ENCODE results near the gene DPF3. TPM values are rescaled to one million over a fixed set of nuclear protein-coding genes. Genes with fewer than 3 reads are reported as not detected.

DPF3 gene
- total RNA-seq, 2 experiments from 2014 or later, result 10.3 to 10.7 TPM

DNA sequence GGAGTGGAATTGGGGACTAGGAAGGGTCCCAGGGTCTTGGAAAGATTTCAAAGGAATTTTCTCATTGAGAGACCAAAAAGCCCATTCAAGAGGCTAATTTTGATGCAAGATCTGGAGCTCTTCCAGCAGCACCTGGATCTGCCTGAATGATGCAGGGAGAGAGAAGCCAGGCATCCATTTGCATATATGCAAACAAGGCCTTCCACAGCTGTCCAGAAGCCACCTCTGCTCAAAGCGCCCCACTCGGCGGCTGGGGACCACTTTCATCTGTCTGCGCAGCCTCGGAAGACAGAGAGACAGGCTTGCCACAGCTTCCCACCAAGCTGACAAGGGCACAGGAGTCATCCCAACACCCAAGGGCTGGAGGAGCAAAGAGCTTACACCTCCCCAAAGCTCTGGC lies 295.6 kb downstream of the DPF3 start:
- no peak overlapping the region for H3K27ac Mint-ChIP-seq
- DNase-seq, result no peak
- CTCF ChIA-PET, result interaction anchor here (1.2 to 1.4 kb wide), 2 partner anchors 81 to 84 kb away, joined by 4 read pairs; no protein-coding TSS in a partner anchor
- no peak overlapping the region for H3K4me3 Mint-ChIP-seq
- no peaks in the 10 kb centered on the region for H3K9me3 Mint-ChIP-seq (ENCODE audit: insufficient read depth)
- no peak for ATAC-seq
- peaks cover 27% of the 10 kb centered on the region for H3K27me3 Mint-ChIP-seq (ENCODE audit: low read depth)
- peaks cover 17% of the 10 kb centered on the region for H3K36me3 Mint-ChIP-seq (ENCODE audit: low read depth)
- peaks cover 45% of the 10 kb centered on the region for H3K4me1 Mint-ChIP-seq (ENCODE audit: low read depth)
- POLR2A ChIA-PET, result no interaction called here

GRCh38 chr14:72597252-72598233 lies 296.4 kb downstream of the DPF3 start:
- DNase-seq, result no peak
- Mint-ChIP-seq H3K36me3 (ENCODE audit: low read depth) (peaks cover 25% of the 10 kb centered on the region), H3K4me1 (ENCODE audit: low read depth) (peaks cover 52% of the 10 kb centered on the region), H3K27ac (no peak overlapping the region), H3K4me3 (no peak overlapping the region), H3K27me3 (ENCODE audit: low read depth) (peaks cover 25% of the 10 kb centered on the region), H3K9me3 (ENCODE audit: insufficient read depth) (peaks cover 4% of the 10 kb centered on the region)
- no peak for ATAC-seq
- ChIA-PET CTCF (interaction anchor here (1.2 to 1.4 kb wide), 2 partner anchors 81 to 84 kb away, joined by 4 read pairs; no protein-coding TSS in a partner anchor), POLR2A (no interaction called here)

GRCh38 chr14:72595152-72595862 lies 298.6 kb downstream of the DPF3 start:
- H3K4me3 Mint-ChIP-seq, result no peak overlapping the region
- H3K27me3 Mint-ChIP-seq (ENCODE audit: low read depth), result peaks cover 21% of the 10 kb centered on the region
- DNase-seq (no peak), ATAC-seq (no peak)
- H3K4me1 Mint-ChIP-seq (ENCODE audit: low read depth), result peaks cover 71% of the 10 kb centered on the region
- H3K27ac Mint-ChIP-seq, result peak overlapping the region; percentile 87
- H3K36me3 Mint-ChIP-seq (ENCODE audit: low read depth), result peaks cover 41% of the 10 kb centered on the region
- ChIA-PET CTCF (no interaction called here), POLR2A (interaction anchor here (0.5 kb wide), 1 partner anchor 499 kb away, joined by 3 read pairs; no protein-coding TSS in a partner anchor)
- peaks cover 15% of the 10 kb centered on the region for H3K9me3 Mint-ChIP-seq (ENCODE audit: insufficient read depth)

GRCh38 chr14:72594099-72594901 lies 299.6 kb downstream of the DPF3 start:
- ChIA-PET CTCF (interaction anchor here (1.5 to 2.6 kb wide), 2 partner anchors 77 to 80 kb away, joined by 5 to 12 read pairs; no protein-coding TSS in a partner anchor), POLR2A (interaction anchor here (0.5 kb wide), 1 partner anchor 500 kb away, joined by 3 read pairs; no protein-coding TSS in a partner anchor)
- Mint-ChIP-seq H3K9me3 (ENCODE audit: insufficient read depth) (peaks cover 22% of the 10 kb centered on the region), H3K4me1 (ENCODE audit: low read depth) (peaks cover 78% of the 10 kb centered on the region), H3K36me3 (ENCODE audit: low read depth) (peaks cover 48% of the 10 kb centered on the region), H3K27ac (peak overlapping the region; percentile 87), H3K4me3 (peak overlapping the region; percentile 62), H3K27me3 (ENCODE audit: low read depth) (peaks cover 21% of the 10 kb centered on the region)
- DNase-seq, result peak; percentile 86
- peak; percentile 92 for ATAC-seq

DNA sequence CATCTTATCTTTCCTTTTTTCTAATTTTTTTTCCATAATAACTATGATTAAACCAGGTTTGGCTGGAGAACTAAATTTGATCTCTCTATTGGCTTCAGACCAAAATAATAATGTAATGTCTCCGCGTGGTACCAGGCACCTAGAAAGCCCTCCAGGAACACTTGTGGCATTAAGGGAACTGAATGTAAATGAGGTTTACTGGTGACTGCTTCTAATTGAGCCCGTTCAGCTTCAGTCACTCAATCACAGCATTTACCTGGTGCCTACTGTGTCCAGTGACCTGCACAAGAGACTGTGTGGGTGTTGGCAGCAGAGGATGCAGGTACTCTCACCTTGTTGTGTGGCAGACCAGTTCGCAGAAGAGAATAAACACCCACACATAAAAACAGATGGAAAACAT lies 302.5 kb downstream of the DPF3 start:
- CTCF ChIA-PET, result no interaction called here
- H3K4me3 Mint-ChIP-seq, result no peak overlapping the region
- peaks cover 58% of the 10 kb centered on the region for H3K36me3 Mint-ChIP-seq (ENCODE audit: low read depth)
- H3K9me3 Mint-ChIP-seq (ENCODE audit: insufficient read depth), result peaks cover 30% of the 10 kb centered on the region
- DNase-seq (no peak), ATAC-seq (no peak)
- no peak overlapping the region for H3K27ac Mint-ChIP-seq
- POLR2A ChIA-PET, result no interaction called here
- H3K27me3 Mint-ChIP-seq (ENCODE audit: low read depth), result peaks cover 15% of the 10 kb centered on the region
- peaks cover 69% of the 10 kb centered on the region for H3K4me1 Mint-ChIP-seq (ENCODE audit: low read depth)

GRCh38 chr14:72590577-72590976 lies 303.3 kb downstream of the DPF3 start:
- H3K36me3 Mint-ChIP-seq (ENCODE audit: low read depth), result peaks cover 57% of the 10 kb centered on the region
- H3K27me3 Mint-ChIP-seq (ENCODE audit: low read depth), result peaks cover 17% of the 10 kb centered on the region
- ChIA-PET CTCF (no interaction called here), POLR2A (no interaction called here)
- peaks cover 63% of the 10 kb centered on the region for H3K4me1 Mint-ChIP-seq (ENCODE audit: low read depth)
- DNase-seq (peak; percentile 74), ATAC-seq (peak; percentile 43)
- peak overlapping the region; percentile 43 for H3K4me3 Mint-ChIP-seq
- peaks cover 36% of the 10 kb centered on the region for H3K9me3 Mint-ChIP-seq (ENCODE audit: insufficient read depth)
- H3K27ac Mint-ChIP-seq, result peak overlapping the region; percentile 80

GRCh38 chr14:72589652-72590051 lies 304.2 kb downstream of the DPF3 start:
- POLR2A ChIA-PET, result no interaction called here

GRCh38 chr14:72588521-72588920 lies 305.4 kb downstream of the DPF3 start:
- H3K9me3 Mint-ChIP-seq (ENCODE audit: insufficient read depth), result peaks cover 36% of the 10 kb centered on the region
- H3K36me3 Mint-ChIP-seq (ENCODE audit: low read depth), result peaks cover 52% of the 10 kb centered on the region
- CTCF ChIA-PET, result no interaction called here
- H3K27ac Mint-ChIP-seq, result no peak overlapping the region
- no peak for ATAC-seq
- no peak for DNase-seq
- H3K4me3 Mint-ChIP-seq, result no peak overlapping the region
- peaks cover 45% of the 10 kb centered on the region for H3K4me1 Mint-ChIP-seq (ENCODE audit: low read depth)
- H3K27me3 Mint-ChIP-seq (ENCODE audit: low read depth), result peaks cover 27% of the 10 kb centered on the region
- POLR2A ChIA-PET, result interaction anchor here (0.5 kb wide), 1 partner anchor 295 kb away, joined by 3 read pairs; no protein-coding TSS in a partner anchor

More at GRCh38 chr14:72589652-72590051, 304.2 kb downstream of the DPF3 start:
- Mint-ChIP-seq H3K9me3 (ENCODE audit: insufficient read depth) (peaks cover 36% of the 10 kb centered on the region), H3K27ac (no peak overlapping the region), H3K36me3 (ENCODE audit: low read depth) (peaks cover 53% of the 10 kb centered on the region), H3K4me1 (ENCODE audit: low read depth) (peaks cover 53% of the 10 kb centered on the region), H3K4me3 (no peak overlapping the region), H3K27me3 (ENCODE audit: low read depth) (peaks cover 21% of the 10 kb centered on the region)
- DNase-seq, result no peak
- CTCF ChIA-PET, result no interaction called here
- ATAC-seq, result no peak

- no peak overlapping the region for H3K4me3 Mint-ChIP-seq
- POLR2A ChIA-PET, result no interaction called here
- H3K9me3 Mint-ChIP-seq (ENCODE audit: insufficient read depth), result peaks cover 14% of the 10 kb centered on the region
- ATAC-seq, result no peak
- no peak overlapping the region for H3K27ac Mint-ChIP-seq
- H3K36me3 Mint-ChIP-seq (ENCODE audit: low read depth), result peaks cover 18% of the 10 kb centered on the region
- CTCF ChIA-PET, result no interaction called here
- no peak for DNase-seq
- H3K4me1 Mint-ChIP-seq (ENCODE audit: low read depth), result peaks cover 5% of the 10 kb centered on the region
- H3K27me3 Mint-ChIP-seq (ENCODE audit: low read depth), result peaks cover 37% of the 10 kb centered on the region
These were observed 310.3 kb downstream of the DPF3 start for GRCh38 chr14:72583316-72584272.

DNA sequence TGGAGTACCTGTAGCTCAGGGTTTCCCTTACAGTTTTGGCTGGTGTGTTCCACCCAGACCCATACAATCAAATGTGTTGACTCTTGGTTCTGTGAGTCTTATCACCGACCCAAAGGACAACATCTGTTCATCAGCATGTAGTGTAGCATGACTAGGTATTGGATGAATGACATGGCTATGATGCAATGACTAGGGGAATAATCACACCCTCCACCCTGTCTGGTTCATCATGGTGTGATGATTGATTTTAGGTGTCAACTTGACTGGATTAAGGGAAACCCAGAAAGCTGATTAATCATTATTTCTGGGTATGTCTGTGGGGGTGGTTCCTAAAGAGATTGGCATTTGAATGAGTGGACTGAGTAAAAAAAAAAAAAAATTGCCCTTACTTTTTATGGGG lies 311.3 kb downstream of the DPF3 start:
- POLR2A ChIA-PET, result no interaction called here

More for the DNA sequence above, 311.3 kb downstream of the DPF3 start:
- no peak for DNase-seq
- H3K4me1 Mint-ChIP-seq (ENCODE audit: low read depth), result peaks cover 5% of the 10 kb centered on the region
- no peak for ATAC-seq
- CTCF ChIA-PET, result no interaction called here
- no peak overlapping the region for H3K4me3 Mint-ChIP-seq
- H3K36me3 Mint-ChIP-seq (ENCODE audit: low read depth), result peaks cover 14% of the 10 kb centered on the region
- H3K9me3 Mint-ChIP-seq (ENCODE audit: insufficient read depth), result peaks cover 13% of the 10 kb centered on the region
- peaks cover 46% of the 10 kb centered on the region for H3K27me3 Mint-ChIP-seq (ENCODE audit: low read depth)
- no peak overlapping the region for H3K27ac Mint-ChIP-seq

All from activated CD8-positive, alpha-beta T cell treated with anti-CD3 and anti-CD28 coated beads, Interleukin-2, amount 10 ng/mL, durations not matched to agents 7 days and 5 days (primary cell).